ENCODE results near the gene SLC27A1.
"Not testable (repeated sequence)": the region's sequence is repeated elsewhere in the genome, so short reads cannot be mapped to it uniquely, and the experiment has no call there.

Gene SLC27A1

DNA sequence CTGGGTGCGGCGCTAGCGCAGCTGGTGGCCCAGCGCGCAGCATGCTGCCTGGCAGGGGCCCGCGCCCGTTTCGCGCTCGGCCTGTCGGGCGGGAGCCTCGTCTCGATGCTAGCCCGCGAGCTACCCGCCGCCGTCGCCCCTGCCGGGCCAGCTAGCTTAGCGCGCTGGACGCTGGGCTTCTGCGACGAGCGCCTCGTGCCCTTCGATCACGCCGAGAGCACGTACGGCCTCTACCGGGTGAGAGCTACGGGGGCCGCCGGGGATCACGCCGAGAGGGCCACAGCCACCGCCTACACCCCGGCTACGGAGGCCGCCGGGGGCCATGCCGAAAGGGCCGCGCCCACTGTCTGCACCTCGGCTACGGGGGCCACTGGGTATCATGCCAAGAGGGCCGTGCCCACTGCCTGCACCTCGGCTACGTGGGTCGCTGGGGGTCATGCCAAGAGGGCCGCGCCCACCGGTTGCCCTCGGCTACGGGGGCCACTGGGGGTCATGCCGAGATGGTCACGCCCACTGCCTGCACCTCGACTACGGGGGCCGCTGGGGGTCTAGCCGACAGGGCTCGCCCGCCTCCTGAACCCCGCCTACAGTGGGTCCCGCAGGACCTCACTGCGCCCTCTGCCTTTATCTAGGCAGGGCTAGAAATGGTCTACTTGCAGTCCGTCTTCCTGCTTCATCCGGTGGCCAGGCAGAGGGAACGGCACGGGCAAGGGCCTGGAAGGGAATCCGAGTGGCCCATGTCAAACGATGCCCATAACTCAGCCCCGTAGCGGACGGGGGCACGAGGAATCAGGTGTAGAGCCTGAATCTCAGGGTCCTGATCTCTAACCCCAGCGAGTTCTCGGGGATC, 41.6 kb downstream of the SLC27A1 start:
- in situ Hi-C loops (cut with MboI; ENCODE audit: low sequenced_read_pairs, unreplicated experiment): no loop called here
- peak; percentile 92 for DNase-seq (ENCODE audit: low spot score)
- TF ChIP-seq, protein P1, sequence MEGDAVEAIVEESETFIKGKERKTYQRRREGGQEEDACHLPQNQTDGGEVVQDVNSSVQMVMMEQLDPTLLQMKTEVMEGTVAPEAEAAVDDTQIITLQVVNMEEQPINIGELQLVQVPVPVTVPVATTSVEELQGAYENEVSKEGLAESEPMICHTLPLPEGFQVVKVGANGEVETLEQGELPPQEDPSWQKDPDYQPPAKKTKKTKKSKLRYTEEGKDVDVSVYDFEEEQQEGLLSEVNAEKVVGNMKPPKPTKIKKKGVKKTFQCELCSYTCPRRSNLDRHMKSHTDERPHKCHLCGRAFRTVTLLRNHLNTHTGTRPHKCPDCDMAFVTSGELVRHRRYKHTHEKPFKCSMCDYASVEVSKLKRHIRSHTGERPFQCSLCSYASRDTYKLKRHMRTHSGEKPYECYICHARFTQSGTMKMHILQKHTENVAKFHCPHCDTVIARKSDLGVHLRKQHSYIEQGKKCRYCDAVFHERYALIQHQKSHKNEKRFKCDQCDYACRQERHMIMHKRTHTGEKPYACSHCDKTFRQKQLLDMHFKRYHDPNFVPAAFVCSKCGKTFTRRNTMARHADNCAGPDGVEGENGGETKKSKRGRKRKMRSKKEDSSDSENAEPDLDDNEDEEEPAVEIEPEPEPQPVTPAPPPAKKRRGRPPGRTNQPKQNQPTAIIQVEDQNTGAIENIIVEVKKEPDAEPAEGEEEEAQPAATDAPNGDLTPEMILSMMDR (IDR thresholded peaks at IDR 0.05; ENCODE audit: borderline replicate concordance, control extremely low read depth, extremely low read depth, insufficient read depth, missing control alignments): peak; percentile 60

DNA sequence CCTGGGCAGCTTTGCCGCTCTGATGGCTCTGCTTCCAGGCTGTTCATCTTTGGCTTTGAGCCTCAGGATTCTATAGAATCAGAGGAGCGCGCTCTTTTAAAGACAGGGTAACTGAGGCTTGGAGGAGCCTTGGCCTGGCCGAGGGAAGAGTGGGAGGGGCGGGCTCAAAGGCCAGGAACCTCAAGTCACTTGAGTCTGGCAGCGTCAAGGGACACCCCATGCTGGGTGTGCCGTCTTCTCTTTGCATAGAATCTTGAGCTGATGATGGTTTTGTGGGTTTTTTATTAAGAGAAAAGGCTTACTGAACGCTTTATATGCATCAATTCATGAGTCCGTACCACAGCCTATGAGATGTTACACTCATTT, 42.2 kb downstream of the SLC27A1 start:
- TF ChIP-seq, protein P1 (IDR thresholded peaks at IDR 0.05; ENCODE audit: borderline replicate concordance, control extremely low read depth, extremely low read depth, insufficient read depth, missing control alignments): no peak
- DNase-seq (ENCODE audit: low spot score): no peak
- in situ Hi-C loops (cut with MboI; ENCODE audit: low sequenced_read_pairs, unreplicated experiment): no loop called here

DNA sequence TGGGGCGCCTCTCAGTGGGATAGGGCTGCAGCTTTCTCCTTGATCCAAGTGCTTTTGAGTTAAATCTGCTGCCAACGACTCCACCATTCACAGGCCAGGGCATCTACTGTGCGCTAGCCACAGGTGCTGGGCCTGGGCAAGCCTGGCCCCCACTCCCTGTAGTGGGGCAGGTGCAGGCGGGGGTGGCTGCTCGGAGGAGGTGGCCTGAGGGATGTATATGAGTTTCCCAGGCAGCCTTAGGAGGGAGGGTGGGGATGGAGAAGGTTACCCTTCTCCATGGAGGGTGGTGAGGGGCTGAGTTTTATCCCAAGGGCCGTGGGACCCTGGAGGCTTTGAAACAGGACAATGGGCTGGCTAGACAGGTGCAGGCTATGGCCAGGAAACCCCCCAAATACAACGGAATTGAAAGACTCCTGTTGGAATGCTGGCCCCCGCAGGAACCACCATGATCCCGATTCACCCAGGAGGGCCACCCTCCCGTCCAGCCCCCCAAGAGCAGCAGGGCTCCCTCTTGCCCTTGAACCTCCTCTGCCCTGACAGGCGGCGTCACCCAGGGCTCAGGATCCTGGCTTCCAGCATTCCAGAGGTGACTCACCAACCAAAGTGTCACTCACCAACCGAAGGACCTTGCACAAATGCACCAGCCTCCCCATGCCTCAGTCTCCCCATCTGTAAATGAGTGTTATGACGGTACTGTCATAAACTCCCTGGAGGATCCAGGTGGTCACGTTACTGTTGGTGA, 45.3 kb downstream of the SLC27A1 start:
- TF ChIP-seq, protein P1 (IDR thresholded peaks at IDR 0.05; ENCODE audit: borderline replicate concordance, control extremely low read depth, extremely low read depth, insufficient read depth, missing control alignments): no peak
- no peak for DNase-seq (ENCODE audit: low spot score)
- in situ Hi-C loops (cut with MboI; ENCODE audit: low sequenced_read_pairs, unreplicated experiment): no loop called here

DNA sequence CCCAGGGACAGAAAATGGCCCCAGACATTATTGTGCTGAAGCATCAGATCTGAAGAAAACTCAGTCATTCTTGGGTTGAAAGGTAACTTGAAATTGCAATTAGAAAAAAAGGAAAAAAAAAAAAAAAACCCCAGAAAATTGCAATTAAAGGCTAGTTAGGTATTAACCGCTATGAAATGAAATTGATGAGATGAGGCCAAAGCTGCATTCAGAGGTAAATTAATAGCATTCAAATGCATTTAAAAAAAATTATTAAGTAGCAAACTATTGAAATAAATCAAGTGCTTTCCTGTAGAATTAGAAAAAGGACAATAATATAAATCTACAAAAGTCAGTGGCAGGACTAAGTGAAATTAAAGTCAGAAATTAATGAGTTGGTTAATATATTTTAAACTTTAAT, 47.6 kb downstream of the SLC27A1 start:
- TF ChIP-seq, protein P1 (IDR thresholded peaks at IDR 0.05; ENCODE audit: borderline replicate concordance, control extremely low read depth, extremely low read depth, insufficient read depth, missing control alignments): no peak
- DNase-seq (ENCODE audit: low spot score): no peak
- in situ Hi-C loops (cut with MboI; ENCODE audit: low sequenced_read_pairs, unreplicated experiment): no loop called here

DNA sequence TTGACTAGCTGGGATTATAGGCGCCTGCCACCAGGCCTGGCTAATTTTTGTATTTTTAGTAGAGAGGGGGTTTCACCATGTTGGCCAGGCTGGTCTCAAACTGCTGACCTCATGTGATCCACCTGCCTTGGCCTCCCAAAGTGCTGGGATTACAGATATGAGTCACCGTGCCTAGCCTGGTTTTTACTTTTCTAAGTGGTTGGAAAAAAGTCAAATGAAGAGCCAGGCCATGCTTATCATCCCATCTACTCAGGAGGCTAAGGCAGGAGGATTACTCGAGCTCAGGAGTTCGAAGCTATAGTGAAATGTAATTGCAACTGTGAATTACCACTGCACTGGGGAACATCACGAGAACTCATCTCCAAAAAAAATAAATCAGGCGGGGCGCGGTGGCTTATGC, 48.3 kb downstream of the SLC27A1 start:
- in situ Hi-C loops (cut with MboI; ENCODE audit: low sequenced_read_pairs, unreplicated experiment); DNase-seq (ENCODE audit: low spot score): not testable (repeated sequence)

DNA sequence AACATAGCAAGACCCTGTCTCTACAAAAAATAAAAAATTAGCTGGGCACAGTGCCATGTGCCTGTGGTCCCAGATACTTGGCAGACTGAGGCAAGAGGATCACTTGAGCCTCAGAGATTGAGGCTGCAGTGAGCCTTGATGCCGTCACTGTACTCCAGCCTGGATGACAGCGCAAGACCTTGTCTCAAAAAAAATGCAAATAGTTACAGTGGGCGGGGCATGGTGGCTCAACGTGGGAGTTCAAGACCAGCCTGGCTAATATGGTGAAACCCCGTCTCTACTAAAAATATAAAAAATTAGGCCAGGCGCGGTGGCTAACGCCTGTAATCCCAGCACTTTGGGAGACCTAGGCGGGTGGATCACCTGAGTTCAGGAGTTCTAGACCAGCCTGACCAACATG, 49.6 kb downstream of the SLC27A1 start:
- TF ChIP-seq, protein P1 (IDR thresholded peaks at IDR 0.05; ENCODE audit: borderline replicate concordance, control extremely low read depth, extremely low read depth, insufficient read depth, missing control alignments): no peak
- DNase-seq (ENCODE audit: low spot score): no peak
- in situ Hi-C loops (cut with MboI; ENCODE audit: low sequenced_read_pairs, unreplicated experiment): no loop called here

DNA sequence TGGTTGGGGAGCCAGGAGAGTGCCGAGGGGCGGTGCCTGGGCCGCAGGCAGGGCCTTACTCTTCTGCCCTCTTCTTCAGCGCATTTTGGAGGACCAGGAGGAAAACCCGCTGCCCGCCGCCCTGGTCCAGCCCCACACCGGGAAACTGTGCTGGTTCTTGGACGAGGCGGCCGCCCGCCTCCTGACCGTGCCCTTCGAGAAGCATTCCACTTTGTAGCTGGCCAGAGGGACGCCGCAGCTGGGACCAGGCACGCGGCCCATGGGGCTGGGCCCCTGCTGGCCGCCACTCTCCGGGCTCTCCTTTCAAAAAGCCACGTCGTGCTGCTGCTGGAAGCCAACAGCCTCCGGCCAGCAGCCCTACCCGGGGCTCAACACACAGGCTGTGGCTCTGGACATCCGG, 50.5 kb downstream of the SLC27A1 start:
- in situ Hi-C loops (cut with MboI; ENCODE audit: low sequenced_read_pairs, unreplicated experiment): no loop called here
- DNase-seq (ENCODE audit: low spot score): no peak
- TF ChIP-seq, protein P1 (IDR thresholded peaks at IDR 0.05; ENCODE audit: borderline replicate concordance, control extremely low read depth, extremely low read depth, insufficient read depth, missing control alignments): no peak
